GM19099 (cell line): Measurements from ENCODE around the gene MAML3.

Experiments used
- POLR2A ChIP-seq: IDR thresholded peaks from 3 replicates; pipeline ENCODE4 v1.6.1; 2011; ENCODE audit warnings: low read depth; ENCODE audit not compliant: insufficient read length; ENCODE audit errors: extremely low read depth

MAML3 gene

GRCh38 chr4:139756391-139757180, 397.4 kb downstream of the MAML3 start:
- no peak for TF ChIP-seq POLR2A

GRCh38 chr4:139754938-139755337, 399.0 kb downstream of the MAML3 start:
- no peak for TF ChIP-seq POLR2A

- no peak for TF ChIP-seq POLR2A
Measured at GRCh38 chr4:139753686-139754085, 400.3 kb downstream of the MAML3 start.

GRCh38 chr4:139749835-139750498, 404.0 kb downstream of the MAML3 start:
- TF ChIP-seq POLR2A, result no peak

- TF ChIP-seq POLR2A, result no peak
Measured at GRCh38 chr4:139749338-139749737, 404.6 kb downstream of the MAML3 start.

- no peak for TF ChIP-seq POLR2A
Measured at GRCh38 chr4:139746431-139747171, 407.4 kb downstream of the MAML3 start.

GRCh38 chr4:139745111-139745639, 408.8 kb downstream of the MAML3 start:
- no peak for TF ChIP-seq POLR2A

- TF ChIP-seq POLR2A, result no peak
Measured at GRCh38 chr4:139744232-139744631, 409.8 kb downstream of the MAML3 start.

- no peak for TF ChIP-seq POLR2A
Measured at GRCh38 chr4:139743027-139743426, 411.0 kb downstream of the MAML3 start.

- no peak for TF ChIP-seq POLR2A
Measured at GRCh38 chr4:139740531-139741041, 413.4 kb downstream of the MAML3 start.

- TF ChIP-seq POLR2A, result no peak
Measured at GRCh38 chr4:139740121-139740520, 413.9 kb downstream of the MAML3 start.

- no peak for TF ChIP-seq POLR2A
Measured at GRCh38 chr4:139738846-139739613, 415.0 kb downstream of the MAML3 start.

GRCh38 chr4:139736661-139737060, 417.3 kb downstream of the MAML3 start:
- no peak for TF ChIP-seq POLR2A

GRCh38 chr4:139736274-139736660, 417.7 kb downstream of the MAML3 start:
- no peak for TF ChIP-seq POLR2A
